HG02678 (cell line): ENCODE data around the gene BTF3.
"Not testable (repeated sequence)": the region's sequence is repeated elsewhere in the genome, so short reads cannot be mapped to it uniquely, and the experiment has no call there.

ENCODE experiments used
- ATAC-seq: cut with Tn5 transposase; IDR thresholded peaks from one replicate; pipeline ENCODE4 v1.9.1; 2021; ENCODE audit warnings: mild to moderate bottlenecking, moderate library complexity; ENCODE audit not compliant: unreplicated experiment

BTF3 gene

GRCh38 chr5:73498057-73498992 is at the start of gene BTF3:
Gene BTF3 (plus strand): TSS chr5:73498442. CDS start chr5:73498668, 226 bp downstream.
- peak; percentile 98 for ATAC-seq

- peak; percentile 44 for ATAC-seq
Observed at GRCh38 chr5:73448463-73449136, 49.6 kb upstream of the BTF3 start, which contains the start of gene FOXD1. Gene FOXD1 (minus strand): TSS chr5:73448777. CDS start chr5:73448362, 415 bp downstream.

- ATAC-seq = no peak
Observed at GRCh38 chr5:73450137-73450536, 48.1 kb upstream of the BTF3 start.

GRCh38 chr5:73450672-73451223 is 47.5 kb upstream of the BTF3 start:
- no peak for ATAC-seq

GRCh38 chr5:73451224-73452130 is 46.8 kb upstream of the BTF3 start:
- no peak for ATAC-seq

GRCh38 chr5:73452215-73452614 is 46.0 kb upstream of the BTF3 start:
- no peak for ATAC-seq

GRCh38 chr5:73454379-73455036 is 43.7 kb upstream of the BTF3 start:
- ATAC-seq = peak; percentile 79

- ATAC-seq = not testable (repeated sequence)
Observed at GRCh38 chr5:73456462-73456861, 41.8 kb upstream of the BTF3 start.

- no peak for ATAC-seq
Observed at GRCh38 chr5:73459366-73459765, 38.9 kb upstream of the BTF3 start.

- ATAC-seq = no peak
Observed at GRCh38 chr5:73460133-73460532, 38.1 kb upstream of the BTF3 start.

GRCh38 chr5:73464016-73464745 is 34.1 kb upstream of the BTF3 start:
- ATAC-seq = no peak

- not testable (repeated sequence) for ATAC-seq
Observed at GRCh38 chr5:73468638-73469037, 29.6 kb upstream of the BTF3 start.

GRCh38 chr5:73469878-73470277 is 28.4 kb upstream of the BTF3 start:
- no peak for ATAC-seq

GRCh38 chr5:73471654-73472053 is 26.6 kb upstream of the BTF3 start:
- no peak for ATAC-seq

GRCh38 chr5:73472116-73472515 is 26.1 kb upstream of the BTF3 start:
- no peak for ATAC-seq

GRCh38 chr5:73480500-73480899 is 17.7 kb upstream of the BTF3 start:
- no peak for ATAC-seq

- ATAC-seq = no peak
Observed at GRCh38 chr5:73482383-73483136, 15.7 kb upstream of the BTF3 start.

GRCh38 chr5:73483676-73484075 is 14.6 kb upstream of the BTF3 start:
- ATAC-seq = no peak

GRCh38 chr5:73484511-73484910 is 13.7 kb upstream of the BTF3 start:
- ATAC-seq = no peak
